SK-N-SH treated with all-trans-retinoic acid at 6 μM for 48 hours (cell line): ENCODE measurements around the gene FAM184B.
"Not testable (repeated sequence)": the region's sequence is repeated elsewhere in the genome, so short reads cannot be mapped to it uniquely, and the experiment has no call there.

Experiments
- ATAC-seq: fragments of 200-7000 bp; cut with Tn5 transposase; 3 replicates; pipeline ENCODE4 v1.9.1; 2020; ENCODE audit warnings: mild to moderate bottlenecking, moderate library complexity
- ARNTL ChIP-seq: fragments of 450-650 bp; formaldehyde crosslinking; IDR thresholded peaks from 2 replicates; pipeline ENCODE4 v1.5.0; 2020; ENCODE audit warnings: low read depth, mild to moderate bottlenecking, moderate library complexity, borderline replicate concordance
- BACH2 ChIP-seq: fragments of 250-450 bp; sonication (Bioruptor Pico); IDR thresholded peaks from 2 replicates; pipeline ENCODE4 v1.9.0; 2021; ENCODE audit warnings: mild to moderate bottlenecking, borderline replicate concordance
- CREB5 ChIP-seq: fragments of 250-450 bp; sonication (Bioruptor Pico); IDR thresholded peaks from 2 replicates; pipeline ENCODE4 v1.5.1; 2020; ENCODE audit warnings: low read depth, mild to moderate bottlenecking, moderate library complexity
- CSDC2 ChIP-seq: fragments of 250-450 bp; sonication (Bioruptor Pico); IDR thresholded peaks from 2 replicates; pipeline ENCODE4 v1.5.0; 2020; ENCODE audit warnings: mild to moderate bottlenecking, moderate library complexity
- CSRNP3 ChIP-seq: fragments of 250-450 bp; sonication (Bioruptor Pico); IDR thresholded peaks from 2 replicates; pipeline ENCODE4 v1.5.1; 2021; ENCODE audit warnings: mild to moderate bottlenecking, moderate library complexity
- ESRRG ChIP-seq: fragments of 250-450 bp; sonication (Bioruptor Pico); IDR thresholded peaks from 2 replicates; pipeline ENCODE4 v1.6.1; 2021; ENCODE audit warnings: mild to moderate bottlenecking
- GLIS3 ChIP-seq: fragments of 250-450 bp; sonication (Bioruptor Pico); IDR thresholded peaks from 2 replicates; pipeline ENCODE4 v1.5.0; 2020; ENCODE audit warnings: mild to moderate bottlenecking, moderate library complexity
- ISL1 ChIP-seq: fragments of 250-450 bp; sonication (Bioruptor Pico); IDR thresholded peaks from 2 replicates; pipeline ENCODE4 v2.1.2; 2022; ENCODE audit warnings: mild to moderate bottlenecking, moderate library complexity
- OSR1 ChIP-seq: fragments of 250-450 bp; sonication (Bioruptor Pico); IDR thresholded peaks from 2 replicates; pipeline ENCODE4 v1.8.0; 2022; ENCODE audit warnings: moderate library complexity, mild to moderate bottlenecking, inconsistent platforms
- POU6F1 ChIP-seq: fragments of 250-450 bp; sonication (Bioruptor Pico); IDR thresholded peaks from 2 replicates; pipeline ENCODE4 v1.8.0; 2021; ENCODE audit warnings: low read depth, mild to moderate bottlenecking, moderate library complexity, borderline replicate concordance
- RARB ChIP-seq: fragments of 250-450 bp; sonication (Bioruptor Pico); IDR thresholded peaks from 2 replicates; pipeline ENCODE4 v1.8.0; 2021; ENCODE audit warnings: mild to moderate bottlenecking, moderate library complexity
- TCF4 ChIP-seq: fragments of 250-450 bp; sonication (Bioruptor Pico); IDR thresholded peaks from 2 replicates; pipeline ENCODE4 v1.8.0; 2021; ENCODE audit warnings: mild to moderate bottlenecking, moderate library complexity, borderline replicate concordance
- TOX ChIP-seq: fragments of 250-450 bp; sonication (Bioruptor Pico); IDR thresholded peaks from 2 replicates; pipeline ENCODE4 v1.8.0; 2021; ENCODE audit warnings: mild to moderate bottlenecking, moderate library complexity, borderline replicate concordance
- TSHZ2 ChIP-seq: fragments of 250-450 bp; sonication (Bioruptor Pico); IDR thresholded peaks from 2 replicates; pipeline ENCODE4 v1.5.0; 2020; ENCODE audit warnings: mild to moderate bottlenecking, moderate library complexity
- ZC3H10 ChIP-seq: fragments of 250-450 bp; sonication (Bioruptor Pico); IDR thresholded peaks from 2 replicates; pipeline ENCODE4 v1.5.1; 2021; ENCODE audit warnings: mild to moderate bottlenecking, moderate library complexity
- ZFP3 ChIP-seq: fragments of 250-450 bp; sonication (Bioruptor Pico); IDR thresholded peaks from 2 replicates; pipeline ENCODE4 v1.5.0; 2020; ENCODE audit warnings: mild to moderate bottlenecking, moderate library complexity
- ZFP30 ChIP-seq: fragments of 450-650 bp; formaldehyde crosslinking; IDR thresholded peaks from 2 replicates; pipeline ENCODE4 v1.5.0; 2022; ENCODE audit warnings: mild to moderate bottlenecking, moderate library complexity
- ZNF565 ChIP-seq: fragments of 450-650 bp; formaldehyde crosslinking; conservative IDR thresholded peaks from 2 replicates; pipeline ENCODE4 v1.5.0; 2020; ENCODE audit warnings: low read depth, mild to moderate bottlenecking, moderate library complexity
- ZNF70 ChIP-seq: fragments of 450-650 bp; formaldehyde crosslinking; IDR thresholded peaks from 2 replicates; pipeline ENCODE4 v1.5.0; 2020; ENCODE audit warnings: mild to moderate bottlenecking, moderate library complexity
- ZNF8 ChIP-seq: fragments of 450-650 bp; formaldehyde crosslinking; IDR thresholded peaks from 2 replicates; pipeline ENCODE4 v1.5.0; 2020; ENCODE audit warnings: mild to moderate bottlenecking, moderate library complexity

FAM184B gene

GRCh38 chr4:17715511-17715910 is 65.9 kb downstream of the FAM184B start:
- no peak for ATAC-seq
- TF ChIP-seq POU6F1 (CRISPR knock-in tag) = no peak
- TF ChIP-seq OSR1 = no peak
- TF ChIP-seq CSDC2 (CRISPR knock-in tag) = no peak
- no peak for TF ChIP-seq ZNF8
- TF ChIP-seq TSHZ2 (CRISPR knock-in tag) = no peak
- no peak for TF ChIP-seq ZNF70
- TF ChIP-seq ARNTL = no peak
- TF ChIP-seq ZFP30 (CRISPR knock-in tag) = no peak
- no peak for TF ChIP-seq TCF4 (CRISPR knock-in tag)
- TF ChIP-seq BACH2 (CRISPR knock-in tag) = no peak
- TF ChIP-seq GLIS3 = no peak
- no peak for TF ChIP-seq TOX

- TF ChIP-seq ZNF565 (CRISPR knock-in tag) (no peak), ZFP3 (CRISPR knock-in tag) (no peak), OSR1 (no peak)
- TF ChIP-seq, all 23 proteins: peak for 0
These were observed 67.6 kb downstream of the FAM184B start for GRCh38 chr4:17713779-17714178.

GRCh38 chr4:17712166-17712565 is 69.3 kb downstream of the FAM184B start:
- no peak for ATAC-seq
- no peak for TF ChIP-seq RARB
- TF ChIP-seq TOX = no peak
- no peak for TF ChIP-seq GLIS3
- no peak for TF ChIP-seq ZNF70
- no peak for TF ChIP-seq ZNF565 (CRISPR knock-in tag)
- no peak for TF ChIP-seq OSR1
- no peak for TF ChIP-seq ZC3H10 (CRISPR knock-in tag)
- TF ChIP-seq CREB5 = no peak
- TF ChIP-seq ZNF8 = no peak

More at GRCh38 chr4:17713779-17714178, 67.6 kb downstream of the FAM184B start:
- ATAC-seq = no peak

- ATAC-seq = not testable (repeated sequence)
These were observed 70.2 kb downstream of the FAM184B start for GRCh38 chr4:17711206-17711605.

GRCh38 chr4:17709763-17710068 is 71.7 kb downstream of the FAM184B start:
- TF ChIP-seq CSRNP3 (no peak), TCF4 (CRISPR knock-in tag) (no peak), ARNTL (no peak), RARB (no peak), ZFP30 (CRISPR knock-in tag) (no peak), ZFP3 (CRISPR knock-in tag) (no peak), ESRRG (no peak), BACH2 (CRISPR knock-in tag) (no peak), ISL1 (CRISPR knock-in tag) (no peak), TOX (no peak), POU6F1 (CRISPR knock-in tag) (no peak), GLIS3 (no peak), CREB5 (no peak)
- ATAC-seq = no peak
